OCI-LY1 (cell line): ENCODE results near the gene IFNGR2.
A peak's percentile ranks its signal among the peaks of the same experiment; 100 is the strongest.

Source experiments
- H2AFZ ChIP-seq: fragments of 200-600 bp; sonication (generic), shearing (Covaris generic); 2 replicates; pipeline ENCODE4 v1.6.0; 2014; ENCODE audit warnings: antibody characterized with exemption, mild to moderate bottlenecking, low read length
- H3F3A ChIP-seq: fragments of 200-600 bp; sonication (generic), shearing (Covaris generic); 2 replicates; pipeline ENCODE4 v1.6.0; 2014; ENCODE audit warnings: mild to moderate bottlenecking, antibody characterized with exemption, low read length, moderate library complexity; ENCODE audit not compliant: insufficient read depth
- H3K27ac ChIP-seq: fragments of 200-600 bp; sonication (generic); 2 replicates; pipeline ENCODE4 v1.5.1; 2014; ENCODE audit warnings: low read length, mixed run types, mild to moderate bottlenecking, low read depth; ENCODE audit not compliant: poor library complexity, severe bottlenecking
- H3K27me3 ChIP-seq: fragments of 200-600 bp; sonication (generic); 2 replicates; pipeline ENCODE4 v1.6.0; 2014; ENCODE audit warnings: antibody characterized with exemption, mild to moderate bottlenecking, low read length, moderate library complexity; ENCODE audit not compliant: insufficient read depth
- H3K36me3 ChIP-seq: fragments of 200-600 bp; sonication (generic); 2 replicates; pipeline ENCODE4 v1.6.1; 2014; ENCODE audit warnings: mild to moderate bottlenecking, antibody characterized with exemption, low read length, moderate library complexity, mixed read lengths; ENCODE audit not compliant: insufficient read depth
- H3K4me1 ChIP-seq: fragments of 200-600 bp; sonication (generic); 2 replicates; pipeline ENCODE4 v1.5.1; 2014; ENCODE audit warnings: mild to moderate bottlenecking, low read length, moderate library complexity; ENCODE audit not compliant: insufficient read depth, severe bottlenecking
- H3K4me2 ChIP-seq: fragments of 200-600 bp; sonication (generic), shearing (Covaris generic); 2 replicates; pipeline ENCODE4 v1.6.1; 2014; ENCODE audit warnings: low read length
- H3K4me3 ChIP-seq: fragments of 200-600 bp; sonication (generic); 2 replicates; pipeline ENCODE4 v1.5.1; 2014; ENCODE audit warnings: low read length, low read depth, mild to moderate bottlenecking, mixed read lengths; ENCODE audit not compliant: poor library complexity, severe bottlenecking
- H3K79me2 ChIP-seq: fragments of 200-600 bp; shearing (Covaris generic); 2 replicates; pipeline ENCODE4 v1.6.1; 2016; ENCODE audit warnings: mixed run types, low read length, mixed read lengths; ENCODE audit not compliant: insufficient read depth
- H3K9ac ChIP-seq: fragments of 200-600 bp; sonication (generic), shearing (Covaris generic); 2 replicates; pipeline ENCODE4 v1.6.1; 2014; ENCODE audit warnings: mild to moderate bottlenecking, low read length, mixed read lengths
- H3K9me2 ChIP-seq: fragments of 200-600 bp; sonication (generic), shearing (Covaris generic); 2 replicates; pipeline ENCODE4 v1.6.1; 2014; ENCODE audit warnings: low read depth, mild to moderate bottlenecking, low read length, mixed read lengths
- H3K9me3 ChIP-seq: fragments of 200-600 bp; shearing (Covaris generic); 2 replicates; pipeline ENCODE4 v1.6.1; 2014; ENCODE audit warnings: low read length, mixed read lengths
- H4K20me1 ChIP-seq: fragments of 200-600 bp; sonication (generic), shearing (Covaris generic); 2 replicates; pipeline ENCODE4 v1.6.0; 2016; ENCODE audit warnings: mild to moderate bottlenecking, low read length; ENCODE audit not compliant: insufficient read depth
- EZH2 ChIP-seq: fragments of 200-600 bp; sonication (generic), shearing (Covaris generic); IDR thresholded peaks from 2 replicates; pipeline ENCODE4 v1.8.0; 2017; ENCODE audit warnings: borderline replicate concordance, mixed run types, mild to moderate bottlenecking, antibody characterized with exemption, low read length, moderate library complexity, mixed read lengths
- TF ChIP-seq, protein P1 (sequence below): fragments of 200-600 bp; sonication (generic), shearing (Covaris generic); IDR thresholded peaks from 2 replicates; pipeline ENCODE4 v1.5.1; 2017; ENCODE audit warnings: mild to moderate bottlenecking, antibody characterized with exemption, low read length, moderate library complexity, mixed read lengths

Gene IFNGR2

DNA sequence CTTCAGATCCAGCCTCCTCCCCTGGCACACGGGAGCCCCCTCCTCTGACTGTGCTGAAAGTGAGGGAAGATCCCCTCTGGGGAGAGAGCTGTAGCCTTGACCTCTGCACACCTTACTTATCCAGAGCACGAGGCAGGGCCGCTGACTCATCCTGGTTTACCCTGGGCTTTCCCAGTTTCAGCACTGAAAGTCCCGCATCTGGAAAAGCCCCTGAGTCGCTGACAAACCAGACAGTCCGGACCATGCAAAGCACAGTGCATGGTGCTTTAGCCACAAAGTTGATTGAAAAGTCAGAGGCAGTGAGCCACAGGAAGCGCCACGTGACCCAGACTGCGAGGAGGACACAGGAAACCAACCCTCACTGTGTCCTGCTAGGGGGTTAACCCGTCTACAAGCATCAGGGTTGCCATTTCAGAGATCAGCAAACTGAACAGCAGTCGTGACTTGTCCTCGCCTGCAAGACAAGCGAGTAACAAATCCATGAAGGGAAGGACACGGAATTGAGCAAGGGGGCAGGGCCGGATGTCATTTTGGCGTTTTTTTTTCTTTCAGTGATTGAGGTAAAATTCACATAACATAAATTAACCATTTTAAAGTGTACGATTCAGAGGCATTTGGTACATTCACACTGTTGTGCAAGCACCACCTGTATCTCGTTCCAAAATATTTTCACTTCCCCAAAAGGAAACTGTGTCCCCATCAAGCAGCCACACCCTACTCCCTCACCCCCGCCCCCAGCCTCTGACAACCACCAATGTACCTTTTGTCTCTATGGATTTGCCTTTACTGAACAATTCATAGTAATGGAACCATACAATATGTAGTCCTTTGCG, 19.9 kb upstream of the IFNGR2 start:
- Histone ChIP-seq H3K4me1 (peaks cover 65% of the 10 kb centered on the region), H3K9me3 (no peaks in the 10 kb centered on the region), H3K4me2 (peak overlapping the region; percentile 66), H3F3A (no peaks in the 10 kb centered on the region), H3K79me2 (no peaks in the 10 kb centered on the region), H3K9me2 (no peaks in the 10 kb centered on the region), H3K36me3 (no peaks in the 10 kb centered on the region), H3K27ac (peak overlapping the region; percentile 96), H3K4me3 (peak overlapping the region; percentile 58), H2AFZ (no peak overlapping the region), H3K9ac (peak overlapping the region; percentile 68), H4K20me1 (no peaks in the 10 kb centered on the region), H3K27me3 (no peaks in the 10 kb centered on the region)
- no peak for TF ChIP-seq EZH2
- TF ChIP-seq, protein P1, sequence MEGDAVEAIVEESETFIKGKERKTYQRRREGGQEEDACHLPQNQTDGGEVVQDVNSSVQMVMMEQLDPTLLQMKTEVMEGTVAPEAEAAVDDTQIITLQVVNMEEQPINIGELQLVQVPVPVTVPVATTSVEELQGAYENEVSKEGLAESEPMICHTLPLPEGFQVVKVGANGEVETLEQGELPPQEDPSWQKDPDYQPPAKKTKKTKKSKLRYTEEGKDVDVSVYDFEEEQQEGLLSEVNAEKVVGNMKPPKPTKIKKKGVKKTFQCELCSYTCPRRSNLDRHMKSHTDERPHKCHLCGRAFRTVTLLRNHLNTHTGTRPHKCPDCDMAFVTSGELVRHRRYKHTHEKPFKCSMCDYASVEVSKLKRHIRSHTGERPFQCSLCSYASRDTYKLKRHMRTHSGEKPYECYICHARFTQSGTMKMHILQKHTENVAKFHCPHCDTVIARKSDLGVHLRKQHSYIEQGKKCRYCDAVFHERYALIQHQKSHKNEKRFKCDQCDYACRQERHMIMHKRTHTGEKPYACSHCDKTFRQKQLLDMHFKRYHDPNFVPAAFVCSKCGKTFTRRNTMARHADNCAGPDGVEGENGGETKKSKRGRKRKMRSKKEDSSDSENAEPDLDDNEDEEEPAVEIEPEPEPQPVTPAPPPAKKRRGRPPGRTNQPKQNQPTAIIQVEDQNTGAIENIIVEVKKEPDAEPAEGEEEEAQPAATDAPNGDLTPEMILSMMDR: no peak

DNA sequence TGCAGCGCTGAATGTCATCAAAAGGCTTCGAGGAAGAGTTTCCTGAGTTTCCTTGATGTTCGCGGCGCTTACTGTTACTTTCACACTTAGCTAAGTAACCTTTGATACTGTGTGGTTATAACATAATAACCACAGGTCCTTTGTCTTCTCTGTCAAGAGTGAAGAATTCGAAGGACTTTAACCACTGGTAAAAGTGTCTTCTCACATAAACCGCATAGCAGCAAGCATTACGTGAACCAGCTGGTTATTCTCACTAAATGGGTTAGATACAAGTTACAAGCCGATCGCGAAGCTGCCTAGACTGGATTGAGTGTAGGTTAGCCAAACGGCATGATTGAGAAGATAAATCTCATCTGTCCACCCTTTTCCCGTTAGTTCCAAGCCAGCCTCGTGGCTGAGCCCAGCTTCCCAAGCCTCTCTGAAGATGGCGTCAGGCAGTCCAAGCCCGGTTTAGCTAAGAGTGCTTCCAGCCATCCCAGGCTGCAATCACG, 18.3 kb upstream of the IFNGR2 start:
- H3K27me3 ChIP-seq: no peaks in the 10 kb centered on the region
- no peak overlapping the region for H2AFZ ChIP-seq
- H4K20me1 ChIP-seq: no peaks in the 10 kb centered on the region
- peaks cover 58% of the 10 kb centered on the region for H3K4me1 ChIP-seq
- no peak overlapping the region for H3K4me2 ChIP-seq
- no peaks in the 10 kb centered on the region for H3K9me3 ChIP-seq
- H3K4me3 ChIP-seq: no peak overlapping the region
- H3K79me2 ChIP-seq: no peaks in the 10 kb centered on the region
- H3K27ac ChIP-seq: peak overlapping the region; percentile 96
- no peaks in the 10 kb centered on the region for H3K36me3 ChIP-seq
- H3K9ac ChIP-seq: no peak overlapping the region
- no peaks in the 10 kb centered on the region for H3K9me2 ChIP-seq
- TF ChIP-seq, protein P1: no peak
- TF ChIP-seq EZH2: no peak
- no peaks in the 10 kb centered on the region for H3F3A ChIP-seq

DNA sequence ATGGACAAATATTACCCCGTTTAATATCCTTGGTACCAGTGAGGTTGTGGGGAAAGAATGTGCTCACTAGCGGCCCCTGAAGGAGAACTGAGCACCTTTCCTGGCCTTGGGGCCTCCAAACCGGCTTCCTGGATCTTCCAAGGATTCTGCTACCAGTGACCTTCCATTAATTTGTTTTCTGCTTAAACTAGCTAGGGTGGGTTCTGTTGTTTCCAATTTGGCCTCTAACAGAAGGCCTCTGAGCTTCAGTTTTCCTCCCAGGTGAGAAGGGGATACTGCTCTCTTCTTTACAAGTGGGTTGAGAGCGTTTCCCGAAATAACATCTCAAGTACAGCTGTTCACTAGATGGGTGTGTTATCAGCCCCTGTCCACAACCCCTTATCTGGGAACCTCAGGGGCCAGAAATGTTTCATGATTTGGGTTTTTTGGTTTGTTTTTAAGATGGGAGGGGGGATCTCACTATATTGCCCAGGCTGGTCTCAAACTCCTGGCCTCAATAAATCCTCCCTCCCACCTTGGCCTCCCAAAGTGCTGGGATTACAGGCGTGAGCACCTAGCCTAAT, 16.9 kb upstream of the IFNGR2 start:
- no peaks in the 10 kb centered on the region for H3K9me3 ChIP-seq
- peaks cover 43% of the 10 kb centered on the region for H3K4me1 ChIP-seq
- no peak overlapping the region for H2AFZ ChIP-seq
- H3K9me2 ChIP-seq: no peaks in the 10 kb centered on the region
- H3K4me3 ChIP-seq: no peak overlapping the region
- TF ChIP-seq EZH2: no peak
- TF ChIP-seq, protein P1: peak; percentile 55
- H3F3A ChIP-seq: no peaks in the 10 kb centered on the region
- H3K79me2 ChIP-seq: no peaks in the 10 kb centered on the region
- no peak overlapping the region for H3K4me2 ChIP-seq
- H3K27ac ChIP-seq: peak overlapping the region; percentile 44
- no peaks in the 10 kb centered on the region for H3K27me3 ChIP-seq
- H4K20me1 ChIP-seq: no peaks in the 10 kb centered on the region
- no peaks in the 10 kb centered on the region for H3K36me3 ChIP-seq
- H3K9ac ChIP-seq: no peak overlapping the region
